Ovary (tissue), 3 donors: Measurements from ENCODE around the gene PRIMA1.

Experiments used
- EP300 ChIP-seq: sonication (generic); formaldehyde crosslinking; IDR thresholded peaks from one replicate; pipeline ENCODE4 v1.6.1; 2017; ENCODE audit warnings: antibody characterized with exemption
- POLR2A ChIP-seq: fragments of 450-650 bp; IDR thresholded peaks from one replicate; pipeline ENCODE4 v1.6.1; 2017; ENCODE audit warnings: antibody characterized with exemption, mild to moderate bottlenecking, moderate library complexity
- TF ChIP-seq, protein P1 (sequence below), 3 donors: fragments of 450-650 bp in 2 of 3; fragments of 200-600 bp in 1 of 3; IDR thresholded peaks; one replicate each; pipeline versions ENCODE4 v1.5.1 to v1.8.0; 2016 to 2022; ENCODE audit warnings: antibody characterized with exemption in 3 of 3, mild to moderate bottlenecking in 1 of 3
- donor health status: DM: no; HTN: no; CAD: no.

- TF ChIP-seq, protein P1, sequence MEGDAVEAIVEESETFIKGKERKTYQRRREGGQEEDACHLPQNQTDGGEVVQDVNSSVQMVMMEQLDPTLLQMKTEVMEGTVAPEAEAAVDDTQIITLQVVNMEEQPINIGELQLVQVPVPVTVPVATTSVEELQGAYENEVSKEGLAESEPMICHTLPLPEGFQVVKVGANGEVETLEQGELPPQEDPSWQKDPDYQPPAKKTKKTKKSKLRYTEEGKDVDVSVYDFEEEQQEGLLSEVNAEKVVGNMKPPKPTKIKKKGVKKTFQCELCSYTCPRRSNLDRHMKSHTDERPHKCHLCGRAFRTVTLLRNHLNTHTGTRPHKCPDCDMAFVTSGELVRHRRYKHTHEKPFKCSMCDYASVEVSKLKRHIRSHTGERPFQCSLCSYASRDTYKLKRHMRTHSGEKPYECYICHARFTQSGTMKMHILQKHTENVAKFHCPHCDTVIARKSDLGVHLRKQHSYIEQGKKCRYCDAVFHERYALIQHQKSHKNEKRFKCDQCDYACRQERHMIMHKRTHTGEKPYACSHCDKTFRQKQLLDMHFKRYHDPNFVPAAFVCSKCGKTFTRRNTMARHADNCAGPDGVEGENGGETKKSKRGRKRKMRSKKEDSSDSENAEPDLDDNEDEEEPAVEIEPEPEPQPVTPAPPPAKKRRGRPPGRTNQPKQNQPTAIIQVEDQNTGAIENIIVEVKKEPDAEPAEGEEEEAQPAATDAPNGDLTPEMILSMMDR (IDR thresholded peaks at IDR 0.05), result no peak
- TF ChIP-seq EP300, result no peak
- no peak for TF ChIP-seq POLR2A
These were observed 102.0 kb downstream of the PRIMA1 start for GRCh38 chr14:93686268-93686667.
